HL-60 (cell line): ENCODE data around the gene BAHCC1.

ENCODE experiments used
- GABPA ChIP-seq: IDR thresholded peaks from 2 replicates; pipeline ENCODE4 v1.6.1; 2012; ENCODE audit warnings: low read depth
- POLR2AphosphoS5 ChIP-seq: IDR thresholded peaks from 2 replicates; pipeline ENCODE4 v1.6.1; 2012; ENCODE audit warnings: low read depth
- TF ChIP-seq, protein P1 (sequence below): IDR thresholded peaks from one replicate; pipeline ENCODE4 v1.5.1; 2011; ENCODE audit warnings: low read length, control low read depth, inconsistent platforms; ENCODE audit not compliant: insufficient read depth

- TF ChIP-seq, protein P1, sequence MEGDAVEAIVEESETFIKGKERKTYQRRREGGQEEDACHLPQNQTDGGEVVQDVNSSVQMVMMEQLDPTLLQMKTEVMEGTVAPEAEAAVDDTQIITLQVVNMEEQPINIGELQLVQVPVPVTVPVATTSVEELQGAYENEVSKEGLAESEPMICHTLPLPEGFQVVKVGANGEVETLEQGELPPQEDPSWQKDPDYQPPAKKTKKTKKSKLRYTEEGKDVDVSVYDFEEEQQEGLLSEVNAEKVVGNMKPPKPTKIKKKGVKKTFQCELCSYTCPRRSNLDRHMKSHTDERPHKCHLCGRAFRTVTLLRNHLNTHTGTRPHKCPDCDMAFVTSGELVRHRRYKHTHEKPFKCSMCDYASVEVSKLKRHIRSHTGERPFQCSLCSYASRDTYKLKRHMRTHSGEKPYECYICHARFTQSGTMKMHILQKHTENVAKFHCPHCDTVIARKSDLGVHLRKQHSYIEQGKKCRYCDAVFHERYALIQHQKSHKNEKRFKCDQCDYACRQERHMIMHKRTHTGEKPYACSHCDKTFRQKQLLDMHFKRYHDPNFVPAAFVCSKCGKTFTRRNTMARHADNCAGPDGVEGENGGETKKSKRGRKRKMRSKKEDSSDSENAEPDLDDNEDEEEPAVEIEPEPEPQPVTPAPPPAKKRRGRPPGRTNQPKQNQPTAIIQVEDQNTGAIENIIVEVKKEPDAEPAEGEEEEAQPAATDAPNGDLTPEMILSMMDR, result no peak
- no peak for TF ChIP-seq POLR2AphosphoS5
- TF ChIP-seq GABPA, result no peak
Observed at GRCh38 chr17:81394377-81394920, 808 bp upstream of the BAHCC1 start.
